ENCODE data around the gene PALLD.

Gene PALLD

DNA sequence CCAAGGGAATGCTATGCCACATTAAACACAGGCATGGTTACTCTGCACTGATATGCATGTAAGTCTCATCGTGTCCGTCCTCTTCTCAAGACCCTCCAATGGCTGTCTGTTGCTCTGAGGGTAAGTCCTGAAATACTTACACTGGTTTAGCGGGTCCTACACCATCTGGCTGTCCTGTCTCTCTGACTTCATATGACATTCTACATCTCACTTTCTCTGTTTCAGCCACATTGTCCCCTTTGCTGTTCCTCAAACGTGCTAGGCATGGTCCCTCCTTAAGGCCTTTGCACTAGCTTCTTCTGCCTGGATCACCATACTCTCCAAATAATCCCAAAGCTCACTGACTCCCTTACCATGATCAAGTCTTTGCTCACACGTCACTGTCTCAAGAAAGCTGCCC is 131.4 kb downstream of the PALLD start:
- no peak for DNase-seq

DNA sequence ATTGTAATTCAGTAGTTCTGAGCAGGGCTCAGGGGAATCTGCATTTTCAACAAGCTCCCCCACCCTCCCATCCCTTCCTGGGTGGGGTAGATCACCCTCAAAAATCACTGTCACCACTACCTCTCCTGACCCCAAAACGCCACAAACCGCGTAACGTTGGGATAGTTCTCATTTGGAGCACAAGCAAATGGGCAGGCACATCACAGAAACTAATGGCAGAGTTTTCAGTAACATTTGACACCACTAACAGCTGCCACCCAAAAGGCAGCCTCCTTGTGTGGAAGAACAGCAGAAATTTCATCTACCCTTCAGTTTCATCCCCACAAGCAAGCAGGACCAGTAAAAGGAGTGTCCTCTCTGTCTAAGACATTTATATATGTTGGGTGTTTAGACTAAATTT is 132.7 kb downstream of the PALLD start:
- DNase-seq: no peak

DNA sequence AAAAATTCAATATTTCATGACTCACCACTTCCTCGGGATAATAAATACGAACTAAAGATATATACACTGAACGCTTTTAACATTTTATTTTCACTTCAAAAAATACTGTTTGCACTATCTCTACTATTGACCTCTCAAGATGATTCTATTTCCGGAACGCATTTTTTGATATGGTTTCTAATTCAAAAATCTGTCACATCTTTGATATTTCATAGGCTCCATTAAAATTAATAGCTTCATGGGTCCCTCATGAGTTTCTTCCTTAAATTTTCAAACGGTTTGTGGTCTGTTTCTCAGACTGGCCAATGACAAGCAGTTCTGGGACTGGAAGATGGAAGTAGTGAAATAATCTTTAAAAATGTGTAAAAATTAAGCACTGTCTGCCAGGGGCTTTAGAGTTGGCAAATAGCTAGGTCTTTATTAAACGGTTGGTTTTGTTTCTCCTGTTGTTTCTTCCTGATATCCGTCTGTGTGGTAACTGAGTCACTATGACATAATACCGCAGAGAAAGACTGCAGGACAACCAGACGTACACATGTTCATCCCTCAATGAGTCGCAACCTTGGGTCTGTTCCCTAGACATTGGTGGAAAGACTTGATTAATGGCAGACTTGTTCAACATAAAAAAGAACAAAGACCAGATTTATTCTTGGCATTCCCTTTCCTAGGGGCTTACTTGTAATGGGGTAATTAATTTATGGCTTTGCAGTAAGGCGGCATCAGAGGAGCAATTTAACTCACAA is 133.8 kb downstream of the PALLD start:
- no peak for DNase-seq

DNA sequence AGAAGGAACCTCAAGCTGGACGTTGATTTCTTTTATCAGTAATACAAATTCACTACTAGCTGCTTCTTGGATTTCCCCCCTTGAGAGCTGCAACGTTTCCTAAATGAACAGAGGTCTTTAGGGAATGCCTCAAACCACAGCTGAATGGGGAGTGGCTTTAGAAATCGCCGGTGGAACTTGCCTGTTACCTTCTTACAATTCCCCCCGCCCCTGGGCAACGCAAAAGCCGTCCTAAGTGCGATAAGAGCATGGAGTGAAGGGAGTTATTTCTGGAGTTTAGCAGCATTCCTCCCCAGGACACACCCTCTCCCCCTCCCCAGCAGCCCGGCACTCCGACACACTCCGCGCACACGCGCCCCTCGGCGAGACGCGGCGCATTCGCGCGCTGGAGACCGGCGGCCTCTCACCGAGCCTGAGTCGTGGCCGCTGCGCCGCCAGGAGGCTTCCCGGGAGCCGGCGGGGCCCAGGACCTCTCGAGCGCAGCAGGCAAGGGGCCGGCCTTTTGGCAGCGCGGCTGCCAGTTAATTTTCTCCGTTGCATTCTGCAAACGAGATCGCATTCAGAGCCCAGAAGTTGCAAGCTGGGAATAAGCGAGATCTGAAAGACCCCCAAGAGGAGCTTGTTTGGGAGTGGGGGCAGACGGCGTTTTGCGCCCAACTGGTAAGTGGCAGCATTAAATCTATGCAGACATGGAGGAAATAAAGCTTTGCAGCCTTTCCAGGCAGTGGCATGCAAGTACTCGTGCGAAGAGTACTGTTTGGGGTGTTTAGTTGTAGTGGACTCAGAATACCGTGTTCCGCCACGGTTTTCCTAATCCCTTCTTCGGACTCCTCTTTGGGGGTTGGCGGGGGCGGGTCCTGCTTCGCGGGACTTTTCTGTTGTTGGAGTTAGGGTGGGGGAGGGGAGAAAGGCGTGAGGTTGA is 134.7 kb downstream of the PALLD start:
- peak; percentile 20 for DNase-seq

DNA sequence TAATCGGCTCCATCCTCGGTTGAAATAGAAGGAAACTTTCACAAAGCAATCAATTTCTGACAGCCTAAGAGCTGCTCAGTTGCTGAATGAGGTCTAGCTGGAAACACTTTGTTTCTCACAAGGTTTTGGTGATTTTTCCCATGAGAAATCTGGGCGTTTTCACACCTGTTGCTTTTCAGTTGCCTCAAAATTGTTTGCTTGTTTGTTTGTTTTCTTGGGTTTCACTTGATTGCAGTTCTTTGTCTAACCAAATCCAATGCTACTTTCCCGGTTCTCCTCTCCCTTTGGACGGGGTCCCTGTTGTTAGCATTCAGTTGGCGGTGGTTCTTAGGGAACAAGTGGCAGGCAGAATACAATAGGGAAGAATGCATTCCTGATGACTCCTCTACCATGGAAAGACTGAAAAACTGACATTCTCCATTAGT is 135.5 kb downstream of the PALLD start:
- no peak for DNase-seq

DNA sequence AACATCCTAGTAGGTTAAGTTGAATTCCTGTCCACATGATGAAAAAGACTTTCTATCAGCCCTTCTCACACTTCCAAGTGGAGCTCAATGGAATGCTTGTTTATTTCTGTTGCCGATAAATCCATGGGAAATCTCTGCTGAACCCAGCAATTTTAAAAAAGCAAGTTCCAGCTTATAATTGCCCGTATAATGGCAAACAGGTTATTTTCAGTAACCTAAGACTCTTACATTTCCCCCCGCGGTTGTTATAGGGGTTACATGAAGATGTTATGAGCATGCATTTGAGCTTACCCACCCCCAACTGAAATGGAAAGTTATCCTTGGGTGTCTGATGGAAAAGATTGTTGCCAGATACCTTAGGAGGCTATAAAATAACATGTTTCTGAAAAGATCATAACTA is 136.2 kb downstream of the PALLD start:
- no peak for DNase-seq

DNA sequence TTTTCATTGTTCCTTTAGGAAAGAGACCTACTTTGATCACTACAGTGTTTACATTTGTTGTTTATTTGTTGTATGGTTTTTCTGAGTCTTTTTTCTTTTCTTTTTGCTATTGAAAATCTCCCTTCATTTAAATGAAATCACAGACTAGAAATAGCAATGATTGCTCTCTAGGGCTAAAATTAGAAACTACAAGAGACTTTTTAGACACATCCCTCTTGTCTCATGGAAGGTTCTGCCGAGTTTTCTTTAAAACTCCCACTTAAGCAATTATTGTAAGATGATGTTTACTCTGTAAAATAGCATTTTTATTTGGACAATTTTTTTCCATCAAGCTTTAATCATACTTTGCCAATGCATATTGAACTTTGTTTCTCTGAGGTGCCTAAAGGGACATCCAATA is 136.6 kb downstream of the PALLD start:
- no peak for DNase-seq

DNA sequence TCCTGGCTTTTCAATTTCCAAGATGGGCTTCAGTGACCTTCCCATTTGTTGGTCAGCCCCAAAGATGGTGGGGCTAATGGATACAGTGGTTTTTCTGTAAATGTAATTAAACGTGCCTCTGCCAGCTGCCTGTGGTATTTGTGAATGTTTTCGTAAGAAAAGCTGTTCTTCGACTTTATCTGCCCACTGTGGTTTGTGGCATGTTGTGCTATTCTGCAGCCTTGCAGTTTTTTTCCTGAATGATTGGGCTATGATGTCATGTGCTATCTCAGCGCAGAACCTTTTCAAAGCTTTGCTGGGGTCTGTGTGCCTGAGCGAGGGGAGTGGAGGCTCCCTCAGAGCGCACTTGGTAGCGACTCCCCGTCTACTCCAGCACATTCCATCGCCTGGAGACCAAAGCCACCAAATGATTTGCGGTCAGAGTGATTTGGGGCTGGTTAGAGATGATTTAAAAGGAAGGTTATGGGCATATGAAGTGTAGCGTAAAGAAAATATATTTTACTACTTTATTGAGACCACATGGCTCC is 137.5 kb downstream of the PALLD start:
- DNase-seq: no peak

DNA sequence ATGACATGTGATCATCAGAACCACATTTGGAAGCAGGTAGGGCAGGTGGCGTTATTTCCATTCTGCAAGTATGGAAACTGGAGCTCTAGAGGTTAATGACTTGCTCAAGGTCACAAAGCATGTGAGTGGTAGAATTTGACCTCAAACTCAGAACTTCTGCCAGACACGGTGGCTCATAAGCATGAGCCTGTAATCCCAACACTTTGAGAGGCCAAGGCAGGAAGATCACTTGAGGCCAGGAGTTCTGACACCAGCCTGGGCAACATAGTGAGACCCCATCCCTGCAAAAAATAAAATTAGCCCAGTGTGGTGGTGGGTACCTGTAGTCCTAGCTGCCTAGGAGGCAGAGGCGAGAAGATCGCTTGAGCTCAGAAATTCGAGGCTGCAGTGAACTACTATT is 139.2 kb downstream of the PALLD start:
- DNase-seq: no peak

DNA sequence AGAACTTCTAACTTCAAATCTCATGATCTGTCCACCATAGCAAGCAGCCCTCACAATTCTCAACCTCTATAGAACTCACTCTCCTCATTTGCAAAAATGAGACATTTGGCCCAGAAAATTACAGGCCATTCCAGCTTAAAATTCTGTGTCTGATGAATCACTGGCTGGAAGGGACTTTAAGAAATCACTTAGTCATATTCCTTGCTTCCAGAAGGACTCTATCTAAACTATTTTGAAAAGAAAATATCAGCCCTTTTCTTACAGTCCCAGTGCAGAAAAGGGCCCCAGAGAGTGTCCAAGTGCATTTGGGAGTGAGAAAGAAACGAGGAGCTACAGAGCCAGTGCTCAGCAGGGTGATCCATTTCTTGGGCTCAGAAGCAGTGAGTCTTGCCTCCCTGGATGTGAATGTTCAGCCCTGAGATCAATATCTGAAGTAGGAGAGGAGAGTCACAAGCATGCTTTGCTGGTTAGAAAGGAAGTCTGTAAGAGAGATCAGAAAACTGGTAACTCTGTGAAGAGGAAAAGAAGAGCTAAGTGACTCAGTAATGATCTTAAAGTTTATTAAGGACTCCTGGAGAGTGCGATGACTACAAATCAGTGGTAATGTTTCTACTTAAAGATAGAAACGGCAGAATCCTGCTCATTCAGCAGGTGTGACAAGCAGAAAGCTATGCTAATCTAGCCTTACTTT is 139.8 kb downstream of the PALLD start:
- no peak for DNase-seq

DNA sequence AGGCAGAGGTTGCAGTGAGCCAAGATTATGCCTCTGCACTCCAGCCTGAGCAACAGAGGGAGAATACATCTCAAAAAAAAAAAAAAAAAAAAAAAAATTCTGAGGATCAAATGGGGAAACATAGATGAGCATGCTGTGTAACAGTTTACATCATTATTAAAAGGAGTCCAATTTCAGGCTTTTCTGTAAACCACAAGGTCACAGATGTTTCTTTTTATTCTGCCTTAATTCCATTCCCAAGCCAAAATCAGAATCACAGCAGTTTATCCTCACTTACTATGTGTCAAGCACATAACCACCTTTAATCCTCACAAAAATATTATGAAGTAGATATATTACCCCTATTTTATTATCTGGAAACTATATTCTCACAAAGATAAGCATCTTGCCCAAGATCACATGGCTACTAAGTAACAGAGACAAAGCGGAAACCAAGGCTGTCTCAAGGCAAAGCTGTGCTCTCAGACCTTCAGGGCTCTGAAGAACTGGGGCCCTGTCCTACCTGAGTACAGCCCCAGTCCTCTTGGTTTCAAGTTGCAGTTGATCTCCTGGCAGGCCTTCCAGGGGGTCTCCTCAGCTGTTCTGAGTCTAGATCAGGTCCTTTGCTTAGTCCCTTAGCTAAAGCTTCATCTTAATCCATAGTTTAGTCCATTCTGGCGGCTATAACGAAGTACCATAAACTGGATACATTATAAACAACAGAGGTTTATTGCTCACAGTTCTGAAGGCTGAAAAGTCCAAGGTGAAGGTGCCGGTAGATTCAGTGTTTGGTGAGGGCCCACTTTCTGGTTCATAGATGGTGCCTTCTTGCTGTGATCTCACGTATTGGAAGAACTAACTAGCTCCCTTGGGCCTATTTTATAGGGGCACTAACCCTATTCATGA is 141.3 kb downstream of the PALLD start:
- DNase-seq: no peak

DNA sequence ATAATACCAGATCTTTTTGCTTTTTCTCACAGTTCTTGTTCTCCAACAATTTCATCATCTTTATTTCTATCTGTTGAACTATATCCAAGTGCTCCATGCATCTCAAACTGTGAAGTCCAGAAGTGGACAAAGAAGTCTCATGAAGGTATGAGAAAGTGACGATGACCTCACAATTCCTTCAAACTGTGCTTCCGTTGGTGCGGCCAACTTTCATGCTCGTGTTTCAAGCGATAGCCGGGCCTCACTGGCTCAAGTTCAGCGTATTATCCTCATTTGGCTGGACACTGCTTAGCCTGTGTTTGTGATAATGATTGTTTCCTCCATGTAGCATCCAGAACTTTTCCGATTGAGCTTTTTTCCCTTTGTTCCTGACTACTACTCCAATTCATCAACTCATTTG is 143.1 kb downstream of the PALLD start:
- no peak for DNase-seq

DNA sequence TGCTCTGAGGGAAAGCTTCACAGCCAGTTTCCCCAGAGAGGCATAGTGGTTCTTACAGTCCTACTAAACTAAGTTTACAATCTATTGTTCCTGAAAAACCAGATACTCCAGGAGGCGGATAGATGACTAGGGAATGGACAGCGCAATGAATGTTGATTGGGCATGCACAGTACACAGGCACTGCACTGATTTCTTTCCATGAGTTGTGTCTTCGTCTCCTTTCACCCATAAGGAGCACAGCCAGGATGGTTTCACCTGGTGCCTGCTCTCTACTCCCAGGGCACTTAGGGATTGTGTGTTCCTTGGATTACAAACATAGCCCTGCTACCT is 144.9 kb downstream of the PALLD start:
- no peak for DNase-seq

DNA sequence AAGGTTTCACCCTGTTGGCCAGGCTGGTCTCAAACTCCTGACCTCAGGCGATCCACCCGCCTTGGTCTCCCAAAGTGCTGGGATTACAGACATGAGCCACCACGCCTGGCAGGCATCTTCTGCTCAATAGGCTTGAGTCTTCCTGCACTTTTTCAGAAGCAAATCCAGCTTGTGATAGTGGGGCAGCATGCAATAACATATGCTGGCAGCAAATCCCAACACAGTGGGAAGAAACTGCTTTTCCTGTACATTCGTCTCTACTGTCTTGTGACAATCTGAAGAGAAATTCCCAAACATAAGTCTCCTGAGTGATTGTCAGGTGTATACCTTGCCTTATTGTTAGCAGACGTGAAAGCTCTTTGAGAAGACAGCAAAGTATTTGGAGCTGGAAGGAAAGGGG is 145.7 kb downstream of the PALLD start:
- no peak for DNase-seq

DNA sequence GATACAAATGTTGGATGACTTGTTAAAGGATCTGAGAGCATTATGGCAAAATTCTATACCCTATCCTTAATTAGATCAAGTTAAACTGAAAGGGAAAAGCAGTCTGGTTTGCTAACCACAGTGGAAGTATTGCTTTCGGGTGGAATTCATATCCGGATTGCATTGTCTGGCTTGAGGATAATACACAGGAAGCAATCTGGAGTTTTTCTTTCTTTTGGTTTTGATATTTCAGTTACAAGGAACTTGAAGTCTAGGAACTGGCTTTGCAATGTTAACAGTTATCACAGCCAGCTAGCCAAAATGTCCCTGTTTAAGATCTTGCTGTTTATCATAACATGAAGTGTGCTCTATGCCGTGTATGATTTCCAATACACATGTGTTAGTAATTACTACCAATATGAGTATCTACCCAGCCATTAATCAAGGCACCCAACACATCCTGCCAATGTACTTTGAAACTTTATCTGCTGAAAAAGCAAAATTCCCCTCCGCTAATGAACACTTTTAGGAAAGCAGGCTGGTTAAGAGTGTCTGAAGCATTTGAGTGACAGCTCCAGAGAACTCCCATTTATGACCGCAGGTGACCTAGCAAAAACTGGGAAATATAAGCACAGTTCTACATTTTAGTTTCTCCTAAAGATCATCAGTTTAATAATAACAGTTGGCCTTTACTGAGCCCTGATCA is 146.4 kb downstream of the PALLD start:
- DNase-seq: no peak

DNA sequence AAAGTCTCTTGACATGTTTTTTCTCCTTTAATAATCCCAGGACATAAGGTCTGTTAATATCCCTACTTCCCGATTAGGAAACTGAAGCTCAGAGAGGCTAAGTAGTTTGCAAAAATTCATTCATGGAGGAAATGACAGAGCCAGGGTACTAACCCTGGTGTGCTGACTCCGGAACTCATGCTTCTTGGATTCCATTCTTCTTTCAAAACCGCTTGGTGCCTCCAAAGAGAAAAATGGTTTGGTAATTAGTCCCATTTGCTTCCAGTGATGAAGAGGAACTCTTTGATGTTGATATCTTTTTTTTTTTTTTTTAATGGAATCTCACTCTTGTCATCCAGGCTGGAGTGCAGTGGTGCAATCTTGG is 146.9 kb downstream of the PALLD start:
- no peak for DNase-seq

DNA sequence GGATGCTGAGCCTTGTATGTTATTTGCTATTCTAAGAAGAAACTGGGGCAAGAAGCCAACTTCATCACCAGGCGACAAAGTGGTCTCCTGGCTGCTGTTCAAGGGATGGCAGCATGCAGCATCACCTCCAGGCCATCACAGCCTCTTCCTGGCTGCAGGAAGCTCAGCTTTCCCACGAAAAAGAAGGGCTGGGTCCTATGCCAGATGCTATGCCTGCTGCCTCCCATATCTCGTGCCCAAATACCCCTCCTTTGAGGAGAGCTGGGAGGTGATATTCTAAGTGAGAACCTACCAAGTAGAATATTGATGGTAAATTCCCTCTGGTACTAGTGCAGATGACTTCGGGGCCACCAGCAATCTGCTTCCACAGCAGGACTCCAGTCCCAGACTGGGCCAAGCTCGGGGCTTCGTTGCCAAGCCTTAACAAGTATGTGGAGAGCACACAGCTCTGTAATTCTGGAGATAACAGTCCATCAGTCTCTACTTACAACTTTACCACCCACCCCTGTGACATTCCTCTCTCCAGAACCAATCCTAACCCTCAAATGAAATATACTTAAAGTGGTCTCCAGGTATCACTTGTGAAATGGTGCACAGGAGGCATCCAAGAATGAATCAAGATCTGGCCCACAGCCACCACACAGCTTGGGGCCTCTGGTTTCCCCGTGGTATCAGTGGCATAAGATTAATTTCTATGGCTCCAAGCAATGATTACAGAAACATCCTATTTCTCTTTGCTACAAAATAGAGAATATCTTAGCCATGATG is 149.3 kb downstream of the PALLD start:
- no peak for DNase-seq

DNA sequence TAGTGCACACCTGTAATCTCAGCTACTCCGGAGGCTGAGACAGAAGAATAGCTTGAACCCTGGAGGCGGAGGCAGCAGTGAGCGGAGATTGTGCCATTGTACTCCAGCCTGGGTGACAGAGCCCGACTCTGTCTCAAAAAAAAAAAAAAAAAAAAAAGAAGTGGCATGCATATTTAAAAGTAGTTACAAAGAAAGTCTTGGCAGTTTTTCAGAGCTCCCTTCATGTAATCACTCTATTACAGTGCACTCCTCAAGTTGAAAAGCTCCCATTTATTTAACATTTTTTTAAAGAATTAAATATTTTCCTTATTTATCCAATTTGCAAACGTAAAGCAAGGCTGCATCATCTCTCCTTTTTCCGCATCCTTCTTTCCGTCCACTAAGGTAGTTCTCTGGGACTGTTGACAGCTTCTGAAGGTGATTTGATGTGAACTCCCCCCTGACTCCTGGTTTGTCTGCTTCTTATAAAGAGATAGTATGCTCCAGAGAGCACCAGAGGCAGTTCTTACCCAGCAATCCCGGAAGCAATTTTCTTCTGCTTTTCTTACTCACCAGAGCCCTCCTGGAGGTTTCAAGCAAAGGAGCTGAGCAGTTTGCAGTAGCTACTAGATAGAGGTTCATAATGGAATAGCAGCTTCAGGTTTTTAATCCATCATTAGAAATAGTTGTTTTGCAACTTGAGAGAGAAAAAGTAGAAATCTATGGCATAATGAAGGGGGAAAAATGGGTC is 151.0 kb downstream of the PALLD start:
- DNase-seq: no peak

DNA sequence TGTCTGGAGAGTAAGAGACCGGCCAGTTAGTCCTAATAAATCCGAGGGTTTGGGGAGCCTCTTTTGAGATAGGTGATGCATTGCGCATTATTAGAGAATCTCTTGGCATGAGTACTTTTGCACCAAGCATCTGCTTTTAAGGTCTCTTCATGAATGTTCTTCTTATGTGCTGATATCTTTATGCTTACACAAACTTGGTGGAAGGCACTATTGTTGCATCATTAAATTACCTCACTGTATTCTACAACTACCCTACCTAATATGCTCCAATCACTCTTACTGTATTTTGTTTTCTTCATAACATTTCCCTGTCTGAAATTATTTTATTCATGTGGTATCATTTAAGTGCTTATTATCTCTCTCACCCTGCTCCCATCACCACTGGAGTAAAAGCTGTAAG is 151.6 kb downstream of the PALLD start:
- DNase-seq: no peak

DNA sequence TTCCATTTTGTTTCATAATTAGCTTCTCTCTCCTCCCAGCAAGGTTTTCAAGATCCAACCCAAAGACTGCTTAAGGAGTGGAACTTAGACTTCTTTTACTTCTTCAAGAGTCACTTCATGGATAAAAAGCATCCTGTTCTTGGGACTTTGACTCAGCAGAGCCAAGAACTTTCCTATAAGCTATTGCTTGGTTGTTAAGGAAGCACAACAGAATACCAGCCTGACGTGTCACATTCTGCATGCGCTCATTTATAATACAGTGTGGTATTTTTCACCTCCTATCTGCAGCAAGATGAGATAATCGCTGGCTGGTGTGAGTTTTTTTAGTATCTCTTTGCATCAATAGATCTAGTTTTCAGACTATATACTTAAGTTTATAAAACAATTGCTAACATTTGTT is 152.1 kb downstream of the PALLD start:
- no peak for DNase-seq

DNA sequence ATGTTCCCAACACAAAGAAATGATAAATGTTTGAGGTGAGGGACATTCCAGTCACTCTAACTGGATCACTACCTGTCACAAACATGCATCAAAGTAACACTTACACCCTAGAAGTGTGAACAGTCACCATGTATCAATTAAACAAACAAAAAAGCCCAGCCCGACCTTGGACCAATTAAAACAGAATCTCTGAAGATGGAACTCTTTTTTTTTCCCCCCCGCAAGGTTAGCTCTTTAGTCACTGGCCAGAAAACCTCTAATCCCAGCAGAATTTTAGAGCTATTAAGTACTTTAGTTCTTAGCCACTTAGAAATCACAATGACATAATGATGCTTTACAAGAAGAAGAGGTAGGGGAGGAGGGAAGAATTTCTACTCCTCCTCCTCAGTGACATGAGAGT is 154.5 kb downstream of the PALLD start:
- DNase-seq: no peak

All from DMS153 (cell line).